HEK293 (cell line): Measurements from ENCODE around the gene GASK1B.

Experiments used
- CTCF ChIA-PET: fragments of 350-600 bp; formaldehyde crosslinking; extraction: SDS; loops from one replicate; lab custom pipeline; 2021; ENCODE audit warnings: antibody characterized with exemption; lab: Yijun Ruan, JAX
- POLR2A ChIA-PET: fragments of 300-600 bp; formaldehyde crosslinking; extraction: SDS; loops from one replicate; lab custom pipeline; 2020; ENCODE audit warnings: antibody characterized with exemption, inconsistent platforms; lab: Yijun Ruan, JAX
- H3K27ac ChIP-seq: fragments of 200-500 bp; sonication (Bioruptor generic); 2 replicates; pipeline ENCODE4 v1.5.1; 2014; ENCODE audit warnings: low read depth, low read length, control low read depth, inconsistent platforms; ENCODE audit errors: extremely low read depth
- H3K36me3 ChIP-seq, 2 experiments: fragments of 200-500 bp in 1 of 2; sonication (Bioruptor generic) in 1 of 2; 1 replicate in 1 of 2; 2 replicates in 1 of 2; pipeline ENCODE4 v1.5.1; 2014 to 2017; ENCODE audit warnings: inconsistent platforms in 2 of 2, low read length in 2 of 2; ENCODE audit not compliant: control insufficient read depth in 2 of 2, insufficient read depth in 1 of 2
- H3K4me1 ChIP-seq: fragments of 200-500 bp; sonication (Bioruptor generic); 2 replicates; pipeline ENCODE4 v1.5.1; 2014; ENCODE audit warnings: mild to moderate bottlenecking, low read length, inconsistent platforms; ENCODE audit not compliant: control insufficient read depth, insufficient read depth
- H3K4me3 ChIP-seq: 2 replicates; pipeline ENCODE4 v1.5.1; 2011; ENCODE audit warnings: low read depth, mild to moderate bottlenecking, control low read depth, low read length, moderate library complexity
- H3K9me3 ChIP-seq: fragments of 200-500 bp; sonication (Bioruptor generic); 2 replicates; pipeline ENCODE4 v1.5.1; 2014; ENCODE audit warnings: low read depth, low read length, inconsistent platforms; ENCODE audit not compliant: control insufficient read depth, insufficient read depth
- GLIS2 ChIP-seq: fragments of 450-650 bp; formaldehyde crosslinking; IDR thresholded peaks from 2 replicates; pipeline ENCODE4 v1.5.1; 2016; ENCODE audit warnings: missing biosample characterization, missing genetic modification characterization
- KLF10 ChIP-seq: fragments of 450-650 bp; IDR thresholded peaks from 2 replicates; pipeline ENCODE4 v1.5.1; 2018; ENCODE audit warnings: missing biosample characterization, mild to moderate bottlenecking, missing genetic modification characterization
- SCRT2 ChIP-seq: fragments of 450-650 bp; formaldehyde crosslinking; IDR thresholded peaks from 2 replicates; pipeline ENCODE4 v1.5.1; 2016; ENCODE audit warnings: missing biosample characterization, missing genetic modification characterization
- TRIM28 ChIP-seq: IDR thresholded peaks from 2 replicates; pipeline ENCODE4 v1.6.1; 2011; ENCODE audit warnings: low read length, control low read depth, borderline replicate concordance
- ZBTB21 ChIP-seq: fragments of 450-650 bp; formaldehyde crosslinking; IDR thresholded peaks from 2 replicates; pipeline ENCODE4 v1.5.1; 2017; ENCODE audit warnings: missing biosample characterization, missing genetic modification characterization
- ZBTB48 ChIP-seq: fragments of 450-650 bp; formaldehyde crosslinking; IDR thresholded peaks from 2 replicates; pipeline ENCODE4 v1.5.1; 2016; ENCODE audit warnings: missing biosample characterization, missing genetic modification characterization
- ZBTB6 ChIP-seq: fragments of 450-650 bp; formaldehyde crosslinking; IDR thresholded peaks from 2 replicates; pipeline ENCODE4 v1.5.1; 2017; ENCODE audit warnings: missing biosample characterization, missing genetic modification characterization
- ZNF174 ChIP-seq: fragments of 450-650 bp; formaldehyde crosslinking; IDR thresholded peaks from 2 replicates; pipeline ENCODE4 v1.5.0; 2017; ENCODE audit warnings: missing biosample characterization, mild to moderate bottlenecking, missing genetic modification characterization
- ZNF2 ChIP-seq: fragments of 450-650 bp; formaldehyde crosslinking; IDR thresholded peaks from 2 replicates; pipeline ENCODE4 v1.5.1; 2016; ENCODE audit warnings: missing biosample characterization, missing genetic modification characterization
- ZNF24 ChIP-seq: fragments of 450-650 bp; formaldehyde crosslinking; IDR thresholded peaks from 2 replicates; pipeline ENCODE4 v1.5.1; 2016; ENCODE audit warnings: missing biosample characterization, missing genetic modification characterization
- ZNF37A ChIP-seq: fragments of 450-650 bp; IDR thresholded peaks from 2 replicates; pipeline ENCODE4 v1.5.1; 2018; ENCODE audit warnings: missing biosample characterization, missing genetic modification characterization
- ZNF398 ChIP-seq: fragments of 450-650 bp; formaldehyde crosslinking; IDR thresholded peaks from 2 replicates; pipeline ENCODE4 v1.5.1; 2017; ENCODE audit warnings: missing biosample characterization, missing genetic modification characterization
- ZNF664 ChIP-seq: fragments of 450-650 bp; formaldehyde crosslinking; IDR thresholded peaks from 2 replicates; pipeline ENCODE4 v1.5.1; 2016; ENCODE audit warnings: missing biosample characterization, missing genetic modification characterization
- ZNF701 ChIP-seq: fragments of 450-650 bp; formaldehyde crosslinking; IDR thresholded peaks from 2 replicates; pipeline ENCODE4 v1.5.1; 2016; ENCODE audit warnings: missing biosample characterization, missing genetic modification characterization
- ZNF791 ChIP-seq: fragments of 450-650 bp; formaldehyde crosslinking; IDR thresholded peaks from 2 replicates; pipeline ENCODE4 v1.5.1; 2016; ENCODE audit warnings: missing biosample characterization, missing genetic modification characterization
- ZNF843 ChIP-seq: fragments of 450-650 bp; formaldehyde crosslinking; IDR thresholded peaks from 2 replicates; pipeline ENCODE4 v1.5.1; 2016; ENCODE audit warnings: missing biosample characterization, missing genetic modification characterization
- TF ChIP-seq, protein P1 (sequence below): fragments of 450-650 bp; formaldehyde crosslinking; IDR thresholded peaks from 2 replicates; pipeline ENCODE4 v1.5.1; 2017; ENCODE audit warnings: missing biosample characterization, missing genetic modification characterization
- TF ChIP-seq, protein P2 (sequence below): fragments of 450-650 bp; formaldehyde crosslinking; IDR thresholded peaks from 2 replicates; pipeline ENCODE4 v1.5.1; 2016; ENCODE audit warnings: missing biosample characterization, missing genetic modification characterization
- TF ChIP-seq, protein P3 (sequence below): fragments of 450-650 bp; formaldehyde crosslinking; IDR thresholded peaks from 2 replicates; pipeline ENCODE4 v1.5.1; 2016; ENCODE audit warnings: missing biosample characterization, missing genetic modification characterization
- TF ChIP-seq, protein P4 (sequence below): fragments of 450-650 bp; formaldehyde crosslinking; IDR thresholded peaks from 2 replicates; pipeline ENCODE4 v1.5.1; 2016; ENCODE audit warnings: missing biosample characterization, missing genetic modification characterization

GASK1B gene

GRCh38 chr4:158219623-158220022 is 46.8 kb upstream of the GASK1B start (continued):
- no peak for TF ChIP-seq ZNF701 (tag by site-specific recombination)
- TF ChIP-seq ZNF24 = no peak

DNA sequence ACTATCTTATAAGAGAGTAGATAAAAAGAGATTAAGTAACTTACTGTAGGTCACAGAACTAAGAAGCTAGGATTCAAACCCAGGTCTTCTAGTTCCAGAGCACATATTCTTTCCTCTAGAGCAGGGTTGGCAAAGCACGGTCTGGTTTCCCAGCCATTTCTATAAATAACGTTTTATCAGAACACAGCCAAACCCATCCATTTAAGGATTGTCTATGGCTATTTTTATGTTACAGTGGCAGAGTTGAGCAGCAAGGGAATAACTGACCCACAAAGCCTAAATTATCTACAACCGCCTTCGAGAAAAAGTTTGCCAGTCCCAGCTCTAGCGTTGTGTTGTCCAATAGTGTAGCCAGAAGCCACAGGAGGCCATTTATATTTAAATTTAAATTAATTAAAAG is 44.9 kb upstream of the GASK1B start:
- Histone ChIP-seq H3K27ac (no peak overlapping the region), H3K4me1 (no peaks in the 10 kb centered on the region), H3K4me3 (no peak overlapping the region), H3K9me3 (no peaks in the 10 kb centered on the region), H3K36me3 (peaks cover 0 to 10% of the 10 kb centered on the region in 2 experiments; a peak in 1 of 3 replicates)
- ChIA-PET CTCF (interaction anchor here (0.6 kb wide), 1 partner anchor 48 kb away, joined by 3 read pairs; no protein-coding TSS in a partner anchor), POLR2A (no interaction called here)
- no peak for TF ChIP-seq SCRT2
- TF ChIP-seq, protein P1, sequence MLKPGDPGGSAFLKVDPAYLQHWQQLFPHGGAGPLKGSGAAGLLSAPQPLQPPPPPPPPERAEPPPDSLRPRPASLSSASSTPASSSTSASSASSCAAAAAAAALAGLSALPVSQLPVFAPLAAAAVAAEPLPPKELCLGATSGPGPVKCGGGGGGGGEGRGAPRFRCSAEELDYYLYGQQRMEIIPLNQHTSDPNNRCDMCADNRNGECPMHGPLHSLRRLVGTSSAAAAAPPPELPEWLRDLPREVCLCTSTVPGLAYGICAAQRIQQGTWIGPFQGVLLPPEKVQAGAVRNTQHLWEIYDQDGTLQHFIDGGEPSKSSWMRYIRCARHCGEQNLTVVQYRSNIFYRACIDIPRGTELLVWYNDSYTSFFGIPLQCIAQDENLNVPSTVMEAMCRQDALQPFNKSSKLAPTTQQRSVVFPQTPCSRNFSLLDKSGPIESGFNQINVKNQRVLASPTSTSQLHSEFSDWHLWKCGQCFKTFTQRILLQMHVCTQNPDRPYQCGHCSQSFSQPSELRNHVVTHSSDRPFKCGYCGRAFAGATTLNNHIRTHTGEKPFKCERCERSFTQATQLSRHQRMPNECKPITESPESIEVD (tag by site-specific recombination) = no peak
- TF ChIP-seq, protein P2, sequence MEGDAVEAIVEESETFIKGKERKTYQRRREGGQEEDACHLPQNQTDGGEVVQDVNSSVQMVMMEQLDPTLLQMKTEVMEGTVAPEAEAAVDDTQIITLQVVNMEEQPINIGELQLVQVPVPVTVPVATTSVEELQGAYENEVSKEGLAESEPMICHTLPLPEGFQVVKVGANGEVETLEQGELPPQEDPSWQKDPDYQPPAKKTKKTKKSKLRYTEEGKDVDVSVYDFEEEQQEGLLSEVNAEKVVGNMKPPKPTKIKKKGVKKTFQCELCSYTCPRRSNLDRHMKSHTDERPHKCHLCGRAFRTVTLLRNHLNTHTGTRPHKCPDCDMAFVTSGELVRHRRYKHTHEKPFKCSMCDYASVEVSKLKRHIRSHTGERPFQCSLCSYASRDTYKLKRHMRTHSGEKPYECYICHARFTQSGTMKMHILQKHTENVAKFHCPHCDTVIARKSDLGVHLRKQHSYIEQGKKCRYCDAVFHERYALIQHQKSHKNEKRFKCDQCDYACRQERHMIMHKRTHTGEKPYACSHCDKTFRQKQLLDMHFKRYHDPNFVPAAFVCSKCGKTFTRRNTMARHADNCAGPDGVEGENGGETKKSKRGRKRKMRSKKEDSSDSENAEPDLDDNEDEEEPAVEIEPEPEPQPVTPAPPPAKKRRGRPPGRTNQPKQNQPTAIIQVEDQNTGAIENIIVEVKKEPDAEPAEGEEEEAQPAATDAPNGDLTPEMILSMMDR (tag by site-specific recombination) = no peak
- no peak for TF ChIP-seq ZNF791 (tag by site-specific recombination)
- TF ChIP-seq ZNF2 (tag by site-specific recombination) = no peak

DNA sequence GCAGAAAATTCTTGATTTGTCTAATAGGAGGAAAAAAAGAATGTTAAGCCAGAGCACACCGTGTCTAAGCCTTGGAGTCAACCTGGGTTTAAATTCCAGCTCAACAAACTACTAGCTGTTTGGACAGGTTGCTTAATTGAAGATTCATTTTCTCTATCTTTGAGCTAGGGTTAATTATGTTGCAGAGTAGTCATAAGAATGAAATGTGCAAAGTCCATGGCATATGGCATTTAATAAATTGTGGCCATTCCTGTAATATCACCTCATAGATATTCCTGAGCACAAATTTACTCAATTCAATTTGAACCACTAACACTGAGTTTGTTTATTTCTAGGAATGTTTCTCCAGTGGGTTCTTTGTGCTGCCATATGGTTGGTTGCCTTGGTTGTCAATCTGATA is 42.0 kb upstream of the GASK1B start:
- Histone ChIP-seq H3K4me3 (no peak overlapping the region), H3K36me3 (peaks cover 0 to 7% of the 10 kb centered on the region in 2 experiments; a peak in 1 of 3 replicates), H3K4me1 (peaks cover 5% of the 10 kb centered on the region; the same call in 1 of the 2 replicates), H3K27ac (no peak overlapping the region), H3K9me3 (no peaks in the 10 kb centered on the region)
- TF ChIP-seq ZBTB6 (tag by site-specific recombination) (no peak), ZNF664 (tag by site-specific recombination) (no peak), ZBTB48 (no peak), GLIS2 (tag by site-specific recombination) (no peak), ZBTB21 (tag by site-specific recombination) (no peak), TRIM28 (no peak), ZNF174 (tag by site-specific recombination) (no peak), KLF10 (tag by site-specific recombination) (no peak), ZNF843 (tag by site-specific recombination) (no peak)
- POLR2A ChIA-PET = no interaction called here
- CTCF ChIA-PET = interaction anchor here (0.9 kb wide), 1 partner anchor 410 kb away, joined by 3 read pairs; no protein-coding TSS in a partner anchor

DNA sequence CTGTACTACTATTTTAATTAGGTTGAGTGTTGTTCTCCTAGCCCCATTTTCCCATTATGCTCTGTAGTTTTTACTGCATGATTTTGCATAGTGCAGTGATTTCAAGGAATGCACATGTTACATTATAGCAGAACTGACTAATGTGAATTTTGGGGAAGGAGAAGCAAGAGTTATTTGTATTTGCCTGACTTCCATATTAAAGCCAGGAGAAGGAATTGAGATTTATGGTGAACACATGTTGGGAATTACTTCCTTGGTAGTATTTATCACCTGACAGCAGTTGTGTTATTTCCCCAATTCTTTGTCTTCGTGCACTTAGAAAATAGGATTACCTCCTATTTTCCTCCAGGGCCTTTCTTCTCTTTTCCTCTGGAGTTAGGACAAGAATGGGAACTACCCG is 40.6 kb upstream of the GASK1B start:
- TF ChIP-seq, protein P3, sequence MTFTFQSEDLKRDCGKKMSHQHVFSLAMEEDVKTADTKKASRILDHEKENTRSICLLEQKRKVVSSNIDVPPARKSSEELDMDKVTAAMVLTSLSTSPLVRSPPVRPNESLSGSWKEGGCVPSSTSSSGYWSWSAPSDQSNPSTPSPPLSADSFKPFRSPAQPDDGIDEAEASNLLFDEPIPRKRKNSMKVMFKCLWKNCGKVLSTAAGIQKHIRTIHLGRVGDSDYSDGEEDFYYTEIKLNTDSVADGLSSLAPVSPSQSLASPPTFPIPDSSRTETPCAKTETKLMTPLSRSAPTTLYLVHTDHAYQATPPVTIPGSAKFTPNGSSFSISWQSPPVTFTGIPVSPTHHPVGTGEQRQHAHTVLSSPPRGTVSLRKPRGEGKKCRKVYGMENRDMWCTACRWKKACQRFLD (tag by site-specific recombination) = no peak
- TF ChIP-seq ZNF37A (no peak), ZNF398 (tag by site-specific recombination) (no peak)
- TF ChIP-seq, protein P4, sequence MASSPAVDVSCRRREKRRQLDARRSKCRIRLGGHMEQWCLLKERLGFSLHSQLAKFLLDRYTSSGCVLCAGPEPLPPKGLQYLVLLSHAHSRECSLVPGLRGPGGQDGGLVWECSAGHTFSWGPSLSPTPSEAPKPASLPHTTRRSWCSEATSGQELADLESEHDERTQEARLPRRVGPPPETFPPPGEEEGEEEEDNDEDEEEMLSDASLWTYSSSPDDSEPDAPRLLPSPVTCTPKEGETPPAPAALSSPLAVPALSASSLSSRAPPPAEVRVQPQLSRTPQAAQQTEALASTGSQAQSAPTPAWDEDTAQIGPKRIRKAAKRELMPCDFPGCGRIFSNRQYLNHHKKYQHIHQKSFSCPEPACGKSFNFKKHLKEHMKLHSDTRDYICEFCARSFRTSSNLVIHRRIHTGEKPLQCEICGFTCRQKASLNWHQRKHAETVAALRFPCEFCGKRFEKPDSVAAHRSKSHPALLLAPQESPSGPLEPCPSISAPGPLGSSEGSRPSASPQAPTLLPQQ (tag by site-specific recombination) = no peak
- Histone ChIP-seq H3K4me1 (peaks cover 5% of the 10 kb centered on the region; the same call in 1 of the 2 replicates), H3K36me3 (peaks cover 0 to 3% of the 10 kb centered on the region in 2 experiments; a peak in 1 of 3 replicates), H3K27ac (no peak overlapping the region), H3K9me3 (no peaks in the 10 kb centered on the region), H3K4me3 (no peak overlapping the region)
- ChIA-PET POLR2A (no interaction called here), CTCF (no interaction called here)
